HG02981 (cell line): ENCODE data around the gene MAN2A1.
A peak's percentile ranks its signal among the peaks of the same experiment; 100 is the strongest.

Experiments used
- ATAC-seq: cut with Tn5 transposase; IDR thresholded peaks from one replicate; pipeline ENCODE4 v1.9.1; 2021; ENCODE audit warnings: mild to moderate bottlenecking, moderate library complexity; ENCODE audit not compliant: unreplicated experiment

Gene MAN2A1

DNA sequence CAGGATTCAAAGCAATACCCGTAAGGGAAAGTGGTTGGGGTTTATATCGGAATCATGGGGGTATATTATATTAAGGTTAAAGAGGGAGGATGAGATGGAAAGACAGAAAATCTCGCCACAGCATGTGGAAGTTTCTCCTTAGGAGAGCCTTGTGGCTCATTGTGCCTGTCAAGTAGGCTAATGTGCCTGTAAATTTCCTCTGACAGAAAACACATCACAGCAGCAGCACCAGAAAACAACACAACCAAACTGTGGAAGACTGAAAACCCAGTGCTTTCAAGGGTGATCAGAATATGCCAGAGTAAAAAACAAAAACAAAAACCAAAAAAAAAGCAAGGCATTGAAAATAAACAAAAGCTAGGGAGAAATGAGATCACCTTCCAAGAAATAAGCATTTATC, 11.3 kb upstream of the MAN2A1 start:
- ATAC-seq, result no peak

DNA sequence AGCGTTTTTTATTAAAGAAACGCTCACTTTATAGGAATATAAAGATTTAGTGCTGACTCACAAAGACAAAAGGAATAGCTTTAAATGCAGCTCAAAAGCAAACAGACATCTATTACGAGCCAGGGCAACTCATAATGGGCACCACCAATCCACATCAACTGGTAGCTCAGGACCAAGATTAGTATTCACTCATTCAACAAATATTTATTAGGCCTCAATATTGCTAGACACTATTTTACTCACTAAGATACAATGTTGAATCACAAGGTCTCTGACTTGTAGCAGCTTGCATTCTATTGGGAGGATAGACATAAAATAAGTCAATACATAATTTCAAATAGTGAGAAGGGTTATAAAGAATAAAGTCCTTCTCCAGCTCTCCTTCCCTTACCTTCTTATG, 8.0 kb upstream of the MAN2A1 start:
- no peak for ATAC-seq

GRCh38 chr5:109682383-109682782, 7.3 kb upstream of the MAN2A1 start:
- no peak for ATAC-seq

GRCh38 chr5:109685916-109686315, 3.8 kb upstream of the MAN2A1 start:
- no peak for ATAC-seq

DNA sequence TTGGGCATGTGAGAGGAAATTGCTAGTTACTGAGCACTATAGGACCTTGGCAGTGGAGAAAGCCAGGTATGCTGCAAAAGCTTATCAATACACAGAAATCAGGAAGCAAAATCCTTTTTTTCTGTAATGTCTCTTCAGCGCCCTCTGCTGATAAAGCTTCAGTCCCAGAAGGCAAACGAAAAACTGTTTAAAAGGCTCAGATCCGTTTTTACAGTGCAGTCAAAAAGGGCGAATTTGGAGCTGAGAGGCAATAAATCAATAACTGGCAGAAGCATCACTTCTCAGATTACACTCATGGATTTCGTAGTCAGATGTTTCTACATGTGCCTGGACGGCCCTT, 1.1 kb upstream of the MAN2A1 start:
- peak; percentile 0 for ATAC-seq

DNA sequence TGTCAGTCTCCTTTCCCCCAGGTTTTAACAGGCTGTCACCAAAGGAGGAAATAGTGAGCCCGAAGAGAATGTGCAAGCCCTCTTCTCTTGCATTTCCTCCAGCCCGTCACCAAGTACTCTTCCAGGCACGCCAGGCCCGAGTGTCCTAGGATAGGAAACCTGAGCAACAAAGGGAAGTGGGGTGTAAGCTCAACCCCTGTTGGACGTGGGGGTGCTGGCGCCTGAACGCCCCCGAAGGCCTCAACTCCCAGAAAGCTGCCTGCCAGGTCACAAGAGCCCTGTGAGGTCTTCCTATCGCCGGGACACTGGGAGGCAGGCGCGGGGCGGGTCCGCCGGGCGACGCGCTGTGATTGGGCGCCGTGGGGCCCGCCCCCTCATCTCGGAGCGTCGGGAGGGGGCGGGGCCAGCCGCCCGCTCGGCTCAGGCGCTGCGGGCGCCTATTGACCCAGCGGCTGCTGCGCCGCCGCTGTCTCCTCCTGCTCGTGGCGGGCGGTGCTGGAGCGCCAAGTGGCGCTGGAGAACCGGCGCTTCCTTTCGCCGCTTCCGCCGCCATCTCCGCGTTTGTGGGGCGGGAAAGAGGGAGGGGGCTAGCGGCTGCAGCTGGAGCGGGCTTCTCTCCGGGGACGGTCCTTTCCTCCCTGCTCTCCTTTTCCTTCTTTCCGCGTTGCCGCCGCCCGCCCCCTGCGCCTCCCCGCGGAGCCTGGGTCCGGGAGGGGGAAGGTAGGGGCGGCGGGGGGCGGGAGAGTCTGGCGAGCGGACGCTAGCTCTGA, 572 bp upstream of the MAN2A1 start:
- peak; percentile 73 for ATAC-seq

DNA sequence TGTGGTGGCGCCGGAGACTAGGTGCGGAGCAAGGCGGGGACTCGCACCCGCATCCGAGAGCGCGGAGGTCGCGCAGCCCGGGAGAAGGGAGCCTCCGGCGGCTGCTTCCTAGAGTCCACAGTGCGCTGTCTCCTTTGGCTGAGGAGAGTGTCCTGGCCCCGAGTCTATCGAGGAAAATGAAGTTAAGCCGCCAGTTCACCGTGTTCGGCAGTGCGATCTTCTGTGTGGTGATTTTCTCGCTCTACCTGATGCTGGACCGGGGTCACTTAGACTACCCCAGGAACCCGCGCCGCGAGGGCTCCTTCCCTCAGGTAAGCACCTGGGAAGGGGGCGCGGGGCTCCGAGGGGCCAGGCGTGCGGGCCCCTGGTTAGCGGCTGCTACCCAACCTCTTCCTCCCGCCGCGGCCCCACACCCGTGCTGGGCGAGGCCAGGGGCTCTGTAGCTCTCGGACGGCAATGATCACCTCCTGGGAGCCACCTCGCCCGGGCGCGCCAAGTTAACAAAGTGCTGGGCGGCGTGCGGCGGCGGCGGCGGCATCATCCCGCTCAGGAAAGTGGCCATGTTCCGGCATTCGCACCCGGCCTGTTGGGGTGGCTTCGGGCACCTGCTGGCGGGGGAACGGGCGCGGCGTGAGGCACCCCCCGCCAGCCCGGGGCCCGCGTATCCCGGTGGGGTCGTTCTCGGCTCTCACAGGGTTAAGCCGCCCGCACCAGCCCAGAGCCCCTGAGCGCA, 681 bp downstream of the MAN2A1 start:
- ATAC-seq, result peak; percentile 5

DNA sequence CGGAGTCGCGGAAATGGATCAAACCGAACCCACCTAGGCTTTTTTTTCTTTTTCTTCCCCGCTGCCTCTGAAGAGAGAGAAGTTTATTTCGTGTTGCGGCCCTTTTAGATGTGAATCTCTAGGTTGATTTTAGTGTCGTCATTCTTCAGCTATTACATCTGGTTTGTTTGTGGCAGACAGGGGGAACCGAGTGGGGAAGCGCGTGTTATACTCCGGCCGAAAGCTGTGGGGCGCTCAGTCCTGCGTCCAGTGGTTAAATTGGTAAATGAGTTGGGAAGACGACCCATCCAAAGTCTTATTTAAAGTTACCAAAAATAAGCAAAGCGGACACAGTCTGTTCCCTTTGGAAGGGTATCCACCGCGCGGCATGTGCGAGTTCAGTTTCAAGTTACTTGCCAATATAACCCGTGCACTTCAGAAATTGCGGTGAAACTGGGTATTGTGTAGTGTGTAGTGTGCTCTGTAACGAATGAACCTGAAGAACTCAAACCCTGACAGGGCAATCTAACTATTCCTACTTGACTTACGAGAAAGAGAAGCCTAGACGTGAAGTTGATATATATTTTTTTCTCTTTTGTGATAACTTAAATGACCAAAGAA, 1.3 kb downstream of the MAN2A1 start:
- ATAC-seq, result peak; percentile 13

GRCh38 chr5:109691996-109692395, 2.3 kb downstream of the MAN2A1 start:
- no peak for ATAC-seq

DNA sequence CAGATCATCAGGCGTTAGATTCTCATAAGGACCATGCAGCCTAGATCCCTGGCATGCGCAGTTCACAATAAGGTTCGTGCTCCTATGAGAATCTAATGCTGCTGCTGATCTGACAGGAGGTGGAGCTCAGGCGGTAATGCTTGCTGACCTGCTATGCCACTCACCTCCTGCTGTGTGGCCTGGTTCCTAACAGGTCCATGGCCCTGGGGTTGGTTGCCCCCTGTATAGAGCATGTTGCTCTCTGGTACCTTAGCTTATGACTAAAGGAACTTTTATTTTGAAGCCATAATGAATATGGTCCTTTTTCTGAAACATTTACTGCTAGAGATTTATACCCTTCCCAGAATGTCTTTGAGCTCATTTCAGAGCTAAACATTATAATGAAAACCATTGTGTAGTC, 3.1 kb downstream of the MAN2A1 start:
- ATAC-seq, result no peak

GRCh38 chr5:109693535-109694400, 4.0 kb downstream of the MAN2A1 start:
- ATAC-seq, result no peak

DNA sequence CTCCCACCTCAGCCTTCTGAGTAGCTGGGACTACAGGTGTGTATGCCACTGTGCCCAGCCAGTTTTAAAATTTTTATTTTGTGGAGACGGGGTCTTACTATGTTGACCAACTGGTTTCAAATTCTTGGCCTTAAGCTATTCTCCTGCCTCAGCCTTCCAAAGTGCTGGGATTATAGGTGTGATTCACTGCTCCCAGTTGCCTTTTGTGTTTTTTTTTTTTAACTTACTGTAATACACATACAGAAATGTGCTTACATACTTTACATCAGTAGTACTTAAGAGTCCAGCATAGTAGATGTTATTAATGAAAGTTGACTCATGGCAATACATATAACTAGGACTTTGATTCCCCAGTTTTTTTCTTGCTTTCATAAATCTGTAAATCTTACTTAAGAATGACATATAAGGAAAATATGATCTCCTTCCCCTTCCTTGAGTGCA, 4.7 kb downstream of the MAN2A1 start:
- no peak for ATAC-seq

GRCh38 chr5:109695005-109695926, 5.5 kb downstream of the MAN2A1 start:
- ATAC-seq, result peak; percentile 55

DNA sequence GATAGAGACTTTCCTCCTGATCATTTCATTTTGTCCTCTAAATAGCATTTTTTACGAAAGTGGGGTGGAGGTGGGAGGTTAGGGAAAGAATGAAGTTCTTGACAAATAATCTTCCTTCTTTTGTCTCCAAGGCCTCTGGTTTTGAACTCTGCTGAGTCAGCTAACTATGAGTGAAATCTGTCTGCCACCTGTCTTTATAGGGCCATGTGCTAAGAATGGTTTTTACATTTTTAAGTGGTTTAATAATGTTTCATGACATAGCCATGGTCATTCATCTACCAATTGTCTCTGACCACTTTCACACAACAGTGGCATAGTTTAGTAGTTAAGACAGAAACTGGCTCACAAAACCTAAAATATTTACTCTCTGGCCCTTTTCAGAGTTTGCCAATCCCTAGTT, 7.6 kb downstream of the MAN2A1 start:
- no peak for ATAC-seq

GRCh38 chr5:109700516-109701153, 10.9 kb downstream of the MAN2A1 start:
- ATAC-seq, result no peak

GRCh38 chr5:109701252-109701651, 11.5 kb downstream of the MAN2A1 start:
- ATAC-seq, result no peak

- ATAC-seq, result no peak
These were observed 12.1 kb downstream of the MAN2A1 start for GRCh38 chr5:109701792-109702191.

DNA sequence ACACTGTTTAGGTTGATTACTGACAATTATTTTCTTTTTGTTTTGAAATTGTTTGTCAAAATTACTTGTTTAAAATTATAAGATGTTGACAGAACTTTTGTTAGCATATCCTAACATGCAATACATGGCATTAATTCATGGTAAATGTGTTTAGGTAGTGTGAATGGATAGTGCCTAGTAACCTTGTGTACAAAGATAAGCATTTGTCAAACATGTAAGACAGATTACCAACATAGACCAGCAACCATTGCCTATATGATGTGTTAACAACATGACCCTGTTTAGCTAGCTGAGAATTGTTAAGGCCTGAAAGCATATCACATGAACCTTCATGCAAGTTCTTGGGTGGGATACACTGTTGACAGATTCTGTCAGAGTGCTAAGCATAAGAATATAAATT, 13.4 kb downstream of the MAN2A1 start:
- ATAC-seq, result no peak

DNA sequence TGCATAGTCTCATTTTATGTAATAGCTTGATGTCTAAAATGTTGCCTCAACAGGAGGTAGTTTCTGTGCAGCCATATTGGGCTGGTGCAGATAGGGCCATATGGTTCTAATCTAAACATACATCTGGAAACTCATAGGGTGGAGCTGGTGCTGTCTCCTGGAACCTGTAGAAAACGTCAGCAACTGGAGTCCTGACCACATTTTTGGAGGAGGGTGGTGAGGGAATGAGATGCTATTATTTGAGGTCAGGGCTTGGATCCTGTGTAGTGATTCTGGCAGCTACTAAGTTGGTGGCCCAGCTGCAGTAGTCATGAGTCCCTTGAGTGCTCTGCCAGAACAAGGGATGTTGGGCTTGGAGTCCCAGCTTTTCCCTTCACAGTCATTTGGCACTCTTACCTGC, 14.1 kb downstream of the MAN2A1 start:
- ATAC-seq, result no peak
